MCF 10A (cell line): ENCODE data around the gene LASP1NB.

Experiments
- BruUV-seq: library from RNA; stranded (reverse); fragments of 400-500 nt; replicated peaks from 2 replicates; lab custom pipeline; 2021; lab: Mats Ljungman, UMichigan
- CTCF ChIA-PET: fragments of 300-600 bp; sonication (Branson Sonifier 250); formaldehyde crosslinking; extraction: SDS; loops from one replicate; lab custom pipeline; 2021; ENCODE audit warnings: antibody characterized with exemption, inconsistent platforms; lab: Yijun Ruan, JAX
- POLR2A ChIA-PET: fragments of 300-600, 350-650 bp; sonication (Branson Sonifier 250); formaldehyde crosslinking; extraction: SDS; loops from one replicate; lab custom pipeline; 2020; ENCODE audit warnings: antibody characterized with exemption, inconsistent platforms; lab: Yijun Ruan, JAX
- DNase-seq: peaks from one replicate; pipeline ENCODE4 v3.0.0-alpha.2; 2018; ENCODE audit not compliant: unreplicated experiment
- H3K27ac Mint-ChIP-seq: one replicate; pipeline ENCODE4 v1.8.0; 2022; ENCODE audit warnings: mild to moderate bottlenecking, low read depth, mixed read lengths; ENCODE audit not compliant: unreplicated experiment
- H3K27me3 Mint-ChIP-seq: one replicate; pipeline ENCODE4 v1.8.0; 2022; ENCODE audit warnings: mixed read lengths; ENCODE audit not compliant: insufficient read depth, unreplicated experiment
- H3K36me3 Mint-ChIP-seq: one replicate; pipeline ENCODE4 v1.8.0; 2022; ENCODE audit warnings: mild to moderate bottlenecking, moderate library complexity, mixed read lengths; ENCODE audit not compliant: insufficient read depth, unreplicated experiment
- H3K4me1 Mint-ChIP-seq: one replicate; pipeline ENCODE4 v1.8.0; 2022; ENCODE audit warnings: mixed read lengths; ENCODE audit not compliant: insufficient read depth, unreplicated experiment
- H3K4me3 Mint-ChIP-seq: one replicate; pipeline ENCODE4 v1.8.0; 2022; ENCODE audit warnings: mild to moderate bottlenecking, moderate library complexity, mixed read lengths; ENCODE audit not compliant: unreplicated experiment
- H3K9me3 Mint-ChIP-seq: one replicate; pipeline ENCODE4 v1.8.0; 2022; ENCODE audit warnings: mixed read lengths; ENCODE audit not compliant: unreplicated experiment
- intact Hi-C: fragments of 100-400 bp; cut with micrococcal nuclease; formaldehyde crosslinking; loops from 2 replicates; pipeline ENCODE4 v1.14.1; 2022
- TF ChIP-seq, protein P1 (sequence below): fragments of 200-600 bp; IDR thresholded peaks from one replicate; pipeline ENCODE4 v1.8.0; 2022; ENCODE audit warnings: antibody characterized with exemption, mild to moderate bottlenecking; ENCODE audit not compliant: unreplicated experiment

The LASP1NB gene

DNA sequence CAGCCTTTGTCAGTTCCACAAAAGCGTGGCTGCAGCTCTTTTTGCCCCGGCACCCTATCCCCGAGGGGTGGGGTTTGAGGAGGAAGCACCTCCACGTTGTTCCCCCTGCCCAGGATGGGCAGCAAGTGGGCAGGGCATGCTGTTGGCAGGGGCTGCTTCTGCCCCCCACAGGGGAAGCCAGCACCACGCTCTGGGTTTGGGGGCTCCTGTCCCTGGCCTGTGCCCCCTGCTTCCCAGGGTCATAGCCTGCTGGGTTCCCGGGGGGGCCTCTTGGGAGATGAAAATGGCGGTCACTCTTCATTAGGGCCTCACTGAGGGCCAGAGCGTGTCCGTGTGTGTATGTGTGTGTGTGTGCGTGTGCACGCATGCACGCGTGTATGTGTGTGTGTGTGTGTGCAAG, 32.8 kb upstream of the LASP1NB start:
- Mint-ChIP-seq H3K4me3 (no peak overlapping the region), H3K36me3 (peaks cover 48% of the 10 kb centered on the region), H3K27ac (no peak overlapping the region), H3K4me1 (no peaks in the 10 kb centered on the region), H3K27me3 (no peaks in the 10 kb centered on the region), H3K9me3 (no peaks in the 10 kb centered on the region)
- intact Hi-C loops, result no loop called here
- DNase-seq, result no peak
- BruUV-seq, result no TSS peak
- POLR2A ChIA-PET, result no interaction called here
- CTCF ChIA-PET, result no interaction called here
- TF ChIP-seq, protein P1, sequence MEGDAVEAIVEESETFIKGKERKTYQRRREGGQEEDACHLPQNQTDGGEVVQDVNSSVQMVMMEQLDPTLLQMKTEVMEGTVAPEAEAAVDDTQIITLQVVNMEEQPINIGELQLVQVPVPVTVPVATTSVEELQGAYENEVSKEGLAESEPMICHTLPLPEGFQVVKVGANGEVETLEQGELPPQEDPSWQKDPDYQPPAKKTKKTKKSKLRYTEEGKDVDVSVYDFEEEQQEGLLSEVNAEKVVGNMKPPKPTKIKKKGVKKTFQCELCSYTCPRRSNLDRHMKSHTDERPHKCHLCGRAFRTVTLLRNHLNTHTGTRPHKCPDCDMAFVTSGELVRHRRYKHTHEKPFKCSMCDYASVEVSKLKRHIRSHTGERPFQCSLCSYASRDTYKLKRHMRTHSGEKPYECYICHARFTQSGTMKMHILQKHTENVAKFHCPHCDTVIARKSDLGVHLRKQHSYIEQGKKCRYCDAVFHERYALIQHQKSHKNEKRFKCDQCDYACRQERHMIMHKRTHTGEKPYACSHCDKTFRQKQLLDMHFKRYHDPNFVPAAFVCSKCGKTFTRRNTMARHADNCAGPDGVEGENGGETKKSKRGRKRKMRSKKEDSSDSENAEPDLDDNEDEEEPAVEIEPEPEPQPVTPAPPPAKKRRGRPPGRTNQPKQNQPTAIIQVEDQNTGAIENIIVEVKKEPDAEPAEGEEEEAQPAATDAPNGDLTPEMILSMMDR, result no peak

DNA sequence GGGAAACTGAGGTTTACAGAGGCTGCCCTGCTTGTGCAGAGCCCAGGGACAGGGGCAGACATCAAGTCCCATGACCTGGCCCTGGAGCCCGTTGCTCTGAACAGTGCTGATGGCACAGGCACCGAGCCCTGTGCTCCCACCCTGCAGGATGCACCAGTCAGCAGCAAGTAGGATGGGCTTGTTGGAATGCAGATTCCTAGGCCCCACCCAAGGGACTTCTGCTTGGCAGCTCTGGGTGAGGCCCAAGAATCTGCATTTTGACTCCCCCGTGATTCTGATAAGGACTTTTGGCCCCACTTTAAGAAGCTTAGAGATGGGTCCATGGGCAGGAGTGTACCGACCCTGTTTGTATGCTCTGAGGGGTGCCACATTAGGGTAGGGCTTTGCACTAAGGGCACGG, 32.3 kb upstream of the LASP1NB start:
- TF ChIP-seq, protein P1, result no peak
- intact Hi-C loops, result no loop called here
- ChIA-PET POLR2A (no interaction called here), CTCF (no interaction called here)
- no TSS peak for BruUV-seq
- Mint-ChIP-seq H3K4me1 (no peaks in the 10 kb centered on the region), H3K9me3 (no peaks in the 10 kb centered on the region), H3K27me3 (no peaks in the 10 kb centered on the region), H3K4me3 (no peak overlapping the region), H3K36me3 (peaks cover 44% of the 10 kb centered on the region), H3K27ac (no peak overlapping the region)
- DNase-seq, result no peak

DNA sequence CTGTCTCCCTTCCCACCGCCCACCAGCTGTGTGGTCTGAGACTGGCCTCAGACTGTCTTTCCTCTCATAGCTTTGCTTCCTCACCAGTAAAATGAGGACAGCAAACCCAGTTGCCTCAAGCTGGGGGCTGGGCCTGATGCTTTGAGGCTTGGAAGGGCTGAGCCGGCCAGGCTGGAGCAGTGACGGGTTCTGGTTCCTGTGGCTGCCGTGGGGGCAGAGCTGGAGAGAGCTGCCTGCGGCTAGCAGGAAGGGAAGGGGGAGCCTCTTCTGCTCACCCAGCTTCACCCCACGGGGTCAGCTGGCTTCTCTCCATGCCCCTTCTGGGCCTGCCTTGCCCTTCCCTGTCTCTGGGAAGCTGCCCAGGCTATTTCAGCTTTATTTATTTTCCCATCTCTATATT, 31.8 kb upstream of the LASP1NB start:
- no TSS peak for BruUV-seq
- Mint-ChIP-seq H3K4me3 (no peak overlapping the region), H3K36me3 (peaks cover 41% of the 10 kb centered on the region), H3K27ac (no peak overlapping the region), H3K27me3 (no peaks in the 10 kb centered on the region), H3K4me1 (no peaks in the 10 kb centered on the region), H3K9me3 (no peaks in the 10 kb centered on the region)
- CTCF ChIA-PET, result no interaction called here
- intact Hi-C loops, result no loop called here
- POLR2A ChIA-PET, result no interaction called here
- DNase-seq, result no peak
- TF ChIP-seq, protein P1, result no peak

GRCh38 chr17:38894276-38894675, 31.1 kb upstream of the LASP1NB start:
- TF ChIP-seq, protein P1, result no peak
- no peak for DNase-seq
- Mint-ChIP-seq H3K36me3 (peaks cover 45% of the 10 kb centered on the region), H3K9me3 (no peaks in the 10 kb centered on the region), H3K27ac (no peak overlapping the region), H3K27me3 (no peaks in the 10 kb centered on the region), H3K4me1 (no peaks in the 10 kb centered on the region), H3K4me3 (no peak overlapping the region)
- ChIA-PET POLR2A (interaction anchor here (0.7 kb wide), 1 partner anchor 13 kb away, joined by 5 read pairs; no protein-coding TSS in a partner anchor), CTCF (interaction anchor here (0.7 kb wide), 1 partner anchor 24 kb away, joined by 3 read pairs; no protein-coding TSS in a partner anchor)
- BruUV-seq, result no TSS peak
- intact Hi-C loops, result no loop called here
